IMR-90 (cell line): ENCODE data around the gene LRPAP1. TPM values are rescaled to one million over a fixed set of nuclear protein-coding genes. Genes with fewer than 3 reads are reported as not detected.

Experiments used
- ATAC-seq: fragments of 200-7000 bp; cut with Tn5 transposase; 2 replicates; pipeline ENCODE4 v1.9.1; 2020; ENCODE audit warnings: low read depth, mild to moderate bottlenecking, moderate library complexity
- BruUV-seq: library from RNA; stranded (reverse); fragments of 400-500 nt; replicated peaks from 2 replicates; lab custom pipeline; 2021; lab: Mats Ljungman, UMichigan
- CTCF ChIA-PET: fragments of 300-600 bp; formaldehyde crosslinking; extraction: SDS; loops from one replicate; lab custom pipeline; 2021; ENCODE audit warnings: antibody characterized with exemption; lab: Yijun Ruan, JAX
- POLR2A ChIA-PET: fragments of 300-600 bp; sonication (Branson Sonifier 250); formaldehyde crosslinking; loops from one replicate; lab custom pipeline; 2022; ENCODE audit warnings: antibody characterized with exemption; ENCODE audit not compliant: unreplicated experiment; lab: Charles Lee
- DNase-seq: peaks from one replicate; pipeline ENCODE4 v3.0.0; 2013
- H2AFZ ChIP-seq: replicated peaks from 2 replicates; pipeline ENCODE3; 2013; ENCODE audit warnings: low read length, mild to moderate bottlenecking; ENCODE audit not compliant: poor library complexity
- H2AK5ac ChIP-seq: 2 replicates; pipeline ENCODE4 v1.6.1; 2013; ENCODE audit warnings: low read depth, low read length, inconsistent platforms
- H2AK9ac ChIP-seq: replicated peaks from 2 replicates; pipeline ENCODE3; 2013; ENCODE audit warnings: mild to moderate bottlenecking, low read depth, low read length, moderate library complexity; ENCODE audit not compliant: poor library complexity
- H2BK120ac ChIP-seq: 2 replicates; pipeline ENCODE4 v1.6.1; 2013; ENCODE audit warnings: low read depth, low read length, inconsistent platforms
- H2BK15ac ChIP-seq: 3 replicates; pipeline ENCODE4 v1.6.1; 2013; ENCODE audit warnings: low read depth, low read length, inconsistent platforms
- H2BK20ac ChIP-seq: 2 replicates; pipeline ENCODE4 v1.6.1; 2013; ENCODE audit warnings: low read depth, mild to moderate bottlenecking, inconsistent platforms, low read length, moderate library complexity
- H2BK5ac ChIP-seq: 2 replicates; pipeline ENCODE4 v1.6.1; 2013; ENCODE audit warnings: mild to moderate bottlenecking, low read depth, low read length, inconsistent platforms; ENCODE audit not compliant: poor library complexity, severe bottlenecking
- H3K14ac ChIP-seq: replicated peaks from 2 replicates; pipeline ENCODE4 v1.6.1; 2013; ENCODE audit warnings: low read depth, low read length, inconsistent platforms
- H3K18ac ChIP-seq: 2 replicates; pipeline ENCODE4 v1.6.1; 2013; ENCODE audit warnings: low read depth, low read length, control low read depth
- H3K23ac ChIP-seq: 2 replicates; pipeline ENCODE4 v1.6.1; 2013; ENCODE audit warnings: low read depth, low read length, inconsistent platforms
- H3K27ac ChIP-seq: 2 replicates; pipeline ENCODE4 v1.5.1; 2013; ENCODE audit warnings: mild to moderate bottlenecking, control low read depth, low read length; ENCODE audit not compliant: insufficient read depth
- H3K27me3 ChIP-seq: 2 replicates; pipeline ENCODE4 v1.6.1; 2013; ENCODE audit warnings: low read length; ENCODE audit not compliant: control insufficient read depth, insufficient read depth
- H3K36me3 ChIP-seq: 2 replicates; pipeline ENCODE4 v1.6.1; 2013; ENCODE audit warnings: low read length, mixed read lengths; ENCODE audit not compliant: control insufficient read depth, insufficient read depth
- H3K4ac ChIP-seq: 2 replicates; pipeline ENCODE4 v1.6.1; 2013; ENCODE audit warnings: low read depth, low read length, inconsistent platforms
- H3K4me1 ChIP-seq: 2 replicates; pipeline ENCODE4 v1.6.1; 2013; ENCODE audit warnings: low read length, mixed read lengths; ENCODE audit not compliant: control insufficient read depth, insufficient read depth
- H3K4me2 ChIP-seq: 2 replicates; pipeline ENCODE4 v1.6.1; 2013; ENCODE audit warnings: low read depth, mild to moderate bottlenecking, control low read depth, low read length, moderate library complexity
- H3K4me3 ChIP-seq: 2 replicates; pipeline ENCODE4 v1.5.1; 2013; ENCODE audit warnings: low read depth, mild to moderate bottlenecking, control low read depth, low read length, moderate library complexity; ENCODE audit not compliant: insufficient read depth
- H3K56ac ChIP-seq: 2 replicates; pipeline ENCODE4 v1.6.1; 2013; ENCODE audit warnings: low read length, inconsistent platforms; ENCODE audit not compliant: insufficient read depth; ENCODE audit errors: extremely low read depth
- H3K79me1 ChIP-seq, 2 experiments: 2 replicates each; pipeline ENCODE4 v1.6.1; 2013; ENCODE audit warnings: low read length in 2 of 2, inconsistent platforms in 1 of 2, low read depth in 1 of 2
- H3K9ac ChIP-seq: 2 replicates; pipeline ENCODE4 v1.6.1; 2013; ENCODE audit warnings: low read depth, low read length, control low read depth
- H3K9me1 ChIP-seq: 2 replicates; pipeline ENCODE4 v1.6.1; 2013; ENCODE audit warnings: low read length, inconsistent platforms; ENCODE audit not compliant: insufficient read depth
- H3K9me3 ChIP-seq: 2 replicates; pipeline ENCODE4 v1.6.1; 2013; ENCODE audit warnings: low read length; ENCODE audit not compliant: control insufficient read depth, insufficient read depth
- H4K20me1 ChIP-seq: 2 replicates; pipeline ENCODE4 v1.6.1; 2013; ENCODE audit warnings: low read length, inconsistent platforms; ENCODE audit not compliant: insufficient read depth
- H4K5ac ChIP-seq: 2 replicates; pipeline ENCODE4 v1.6.1; 2013; ENCODE audit warnings: mild to moderate bottlenecking, low read depth, low read length, control low read depth
- H4K8ac ChIP-seq, 2 experiments: 2 replicates each; pipeline ENCODE4 v1.6.1; 2013; ENCODE audit warnings: low read depth in 2 of 2, low read length in 2 of 2, control low read depth in 1 of 2, inconsistent platforms in 1 of 2
- H4K91ac ChIP-seq: 2 replicates; pipeline ENCODE4 v1.6.1; 2013; ENCODE audit warnings: low read depth, low read length, inconsistent platforms; ENCODE audit not compliant: insufficient read depth
- BHLHE40 ChIP-seq: fragments of 150-350 bp; IDR thresholded peaks from 2 replicates; pipeline ENCODE4 v1.6.1; 2016; ENCODE audit warnings: mild to moderate bottlenecking, low read depth, low read length
- CEBPB ChIP-seq: IDR thresholded peaks from 2 replicates; pipeline ENCODE4 v1.6.1; 2012; ENCODE audit warnings: low read depth, low read length, improper control_type of control experiment
- CHD1 ChIP-seq: IDR thresholded peaks from 2 replicates; pipeline ENCODE4 v1.6.1; 2012; ENCODE audit warnings: low read depth, low read length, improper control_type of control experiment
- FOS ChIP-seq: fragments of 150-350 bp; IDR thresholded peaks from 2 replicates; pipeline ENCODE4 v1.6.1; 2016; ENCODE audit warnings: low read depth, low read length
- MAFK ChIP-seq: IDR thresholded peaks from 2 replicates; pipeline ENCODE4 v1.6.1; 2012; ENCODE audit warnings: low read depth, low read length, improper control_type of control experiment
- MXI1 ChIP-seq: IDR thresholded peaks from 2 replicates; pipeline ENCODE4 v1.6.1; 2012; ENCODE audit warnings: low read depth, mild to moderate bottlenecking, low read length, moderate library complexity, borderline replicate concordance
- NFE2L2 ChIP-seq: fragments of 150-350 bp; IDR thresholded peaks from 2 replicates; pipeline ENCODE4 v1.6.1; 2016; ENCODE audit warnings: low read depth, mild to moderate bottlenecking, low read length
- POLR2A ChIP-seq: IDR thresholded peaks from 2 replicates; pipeline ENCODE4 v1.6.1; 2012; ENCODE audit warnings: mild to moderate bottlenecking, low read depth, low read length
- RAD21 ChIP-seq: IDR thresholded peaks from 2 replicates; pipeline ENCODE4 v1.6.1; 2012; ENCODE audit warnings: low read length, improper control_type of control experiment
- RCOR1 ChIP-seq: IDR thresholded peaks from 2 replicates; pipeline ENCODE4 v1.6.1; 2012; ENCODE audit warnings: mild to moderate bottlenecking, low read length, improper control_type of control experiment; ENCODE audit not compliant: insufficient replicate concordance
- RFX5 ChIP-seq: IDR thresholded peaks from 2 replicates; pipeline ENCODE4 v1.8.0; 2012; ENCODE audit warnings: low read depth, mild to moderate bottlenecking, low read length, moderate library complexity
- SMC3 ChIP-seq: fragments of 150-350 bp; IDR thresholded peaks from 2 replicates; pipeline ENCODE4 v1.6.1; 2016; ENCODE audit warnings: low read depth, mild to moderate bottlenecking, antibody characterized with exemption, low read length, moderate library complexity
- USF2 ChIP-seq: fragments of 150-350 bp; IDR thresholded peaks from 2 replicates; pipeline ENCODE4 v1.6.1; 2017; ENCODE audit warnings: mild to moderate bottlenecking, antibody characterized with exemption, low read length, low read depth
- WGBS, 2 experiments: methylation state at CpG; one replicate each; pipeline versions ENCODE4 v1.1.5 to v1.1.7; 2013; ENCODE audit warnings: missing lambda C conversion rate in 2 of 2; ENCODE audit not compliant: insufficient read length in 1 of 2; ENCODE audit errors: extremely low coverage in 2 of 2; 5-methylcytosine and 5-hydroxymethylcytosine counted together
- dilution Hi-C: fragments of 300-500 bp; cut with HindIII; formaldehyde crosslinking; loops from one replicate; pipeline ENCODE4 v1.14.3; 2018; ENCODE audit warnings: low sequenced_read_pairs; ENCODE audit not compliant: unreplicated experiment
- in situ Hi-C: fragments of 300-500 bp; cut with MboI; formaldehyde crosslinking; loops from 3 replicates; pipeline ENCODE4 v1.14.3; 2019; ENCODE audit warnings: low sequenced_read_pairs, inconsistent platforms, mixed read lengths
- intact Hi-C: fragments of 100-400 bp; cut with micrococcal nuclease; formaldehyde crosslinking; loops from 2 replicates; pipeline ENCODE4 v1.10.0; 2022
- polyA plus RNA-seq, 3 experiments: library from polyadenylated mRNA; depleted of rRNA; stranded (reverse); fragments of >200 nt; gene quantifications; 2 replicates each; pipeline ENCODE4 v1.2.3, GENCODE V29; 2012; ENCODE audit warnings: low replicate concordance in 1 of 3
- total RNA-seq: library from RNA; depleted of rRNA; stranded (reverse); fragments of >200 nt; gene quantifications from 2 replicates; pipeline ENCODE4 v1.2.3, GENCODE V29; 2012
- TF ChIP-seq, protein P1 (sequence below): conservative IDR thresholded peaks from 2 replicates; pipeline ENCODE4 v1.5.1; 2012; ENCODE audit warnings: mild to moderate bottlenecking, low read depth, low read length, improper control_type of control experiment
- TF ChIP-seq, protein P2 (sequence below): fragments of 150-350 bp; IDR thresholded peaks from 2 replicates; pipeline ENCODE4 v1.6.1; 2016; ENCODE audit warnings: low read depth, mild to moderate bottlenecking, low read length, moderate library complexity, borderline replicate concordance

The LRPAP1 gene
- total and polyA plus RNA-seq, 2 of the 4 experiments (the other 2 are of a cell fraction) = 135 to 175 TPM

DNA sequence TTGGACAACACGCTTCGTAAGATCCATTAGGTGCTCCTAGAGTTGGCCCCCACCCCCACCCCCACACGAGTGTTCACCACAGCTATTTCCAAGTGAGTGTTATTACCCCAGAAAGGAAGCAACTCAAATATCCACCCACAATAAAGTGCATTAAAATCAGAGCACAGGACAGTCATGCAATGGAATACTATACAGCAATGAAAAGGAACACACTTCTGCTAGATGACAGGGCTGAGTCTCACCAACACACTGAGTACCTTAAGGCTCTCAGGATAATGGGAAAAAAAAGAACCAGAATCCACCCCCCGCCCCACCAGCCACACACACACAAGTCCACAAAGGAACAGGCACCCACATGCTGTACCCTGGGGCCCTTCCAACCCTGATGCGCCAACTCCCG is 21.0 kb downstream of the LRPAP1 start:
- 100% methylated on average over 3 of the region's 6 CpGs; no CpG with 5 or more reads in 1 of the 2 experiments for WGBS, 2 experiments
- Histone ChIP-seq H4K20me1 (peaks cover 6% of the 10 kb centered on the region; the same call in 1 of the 2 replicates), H2AFZ (no peak overlapping the region), H2BK120ac (no peak overlapping the region), H2BK5ac (no peak overlapping the region), H3K4ac (no peak overlapping the region), H4K5ac (no peak overlapping the region), H3K14ac (no peak overlapping the region), H3K9me3 (no peaks in the 10 kb centered on the region), H3K4me2 (no peak overlapping the region), H3K9me1 (peaks cover 3% of the 10 kb centered on the region; the same call in 1 of the 2 replicates), H3K4me1 (no peaks in the 10 kb centered on the region), H2BK20ac (no peak overlapping the region), H3K27ac (no peak overlapping the region), H3K4me3 (no peak overlapping the region), H3K79me1 (peaks cover 4 to 17% of the 10 kb centered on the region in 2 experiments; a peak in 3 of 4 replicates), H4K91ac (no peak overlapping the region), H3K56ac (no peak overlapping the region), H4K8ac (no peak overlapping the region), H2AK9ac (no peak overlapping the region), H3K18ac (no peak overlapping the region), H3K23ac (no peak overlapping the region), H2AK5ac (no peak overlapping the region), H3K9ac (no peak overlapping the region), H3K27me3 (no peaks in the 10 kb centered on the region), H3K36me3 (peaks cover 50% of the 10 kb centered on the region), H2BK15ac (no peak overlapping the region)
- no TSS peak for BruUV-seq
- intact Hi-C loops = no loop called here
- CTCF ChIA-PET = no interaction called here
- no peak for DNase-seq
- dilution Hi-C loops = no loop called here
- TF ChIP-seq USF2 (no peak), SMC3 (no peak), FOS (no peak), CEBPB (no peak), RCOR1 (no peak), MAFK (no peak), NFE2L2 (no peak), BHLHE40 (no peak), MXI1 (no peak), POLR2A (no peak), CHD1 (no peak), RAD21 (no peak), RFX5 (no peak)
- TF ChIP-seq, protein P1, sequence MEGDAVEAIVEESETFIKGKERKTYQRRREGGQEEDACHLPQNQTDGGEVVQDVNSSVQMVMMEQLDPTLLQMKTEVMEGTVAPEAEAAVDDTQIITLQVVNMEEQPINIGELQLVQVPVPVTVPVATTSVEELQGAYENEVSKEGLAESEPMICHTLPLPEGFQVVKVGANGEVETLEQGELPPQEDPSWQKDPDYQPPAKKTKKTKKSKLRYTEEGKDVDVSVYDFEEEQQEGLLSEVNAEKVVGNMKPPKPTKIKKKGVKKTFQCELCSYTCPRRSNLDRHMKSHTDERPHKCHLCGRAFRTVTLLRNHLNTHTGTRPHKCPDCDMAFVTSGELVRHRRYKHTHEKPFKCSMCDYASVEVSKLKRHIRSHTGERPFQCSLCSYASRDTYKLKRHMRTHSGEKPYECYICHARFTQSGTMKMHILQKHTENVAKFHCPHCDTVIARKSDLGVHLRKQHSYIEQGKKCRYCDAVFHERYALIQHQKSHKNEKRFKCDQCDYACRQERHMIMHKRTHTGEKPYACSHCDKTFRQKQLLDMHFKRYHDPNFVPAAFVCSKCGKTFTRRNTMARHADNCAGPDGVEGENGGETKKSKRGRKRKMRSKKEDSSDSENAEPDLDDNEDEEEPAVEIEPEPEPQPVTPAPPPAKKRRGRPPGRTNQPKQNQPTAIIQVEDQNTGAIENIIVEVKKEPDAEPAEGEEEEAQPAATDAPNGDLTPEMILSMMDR = no peak
- TF ChIP-seq, protein P2, sequence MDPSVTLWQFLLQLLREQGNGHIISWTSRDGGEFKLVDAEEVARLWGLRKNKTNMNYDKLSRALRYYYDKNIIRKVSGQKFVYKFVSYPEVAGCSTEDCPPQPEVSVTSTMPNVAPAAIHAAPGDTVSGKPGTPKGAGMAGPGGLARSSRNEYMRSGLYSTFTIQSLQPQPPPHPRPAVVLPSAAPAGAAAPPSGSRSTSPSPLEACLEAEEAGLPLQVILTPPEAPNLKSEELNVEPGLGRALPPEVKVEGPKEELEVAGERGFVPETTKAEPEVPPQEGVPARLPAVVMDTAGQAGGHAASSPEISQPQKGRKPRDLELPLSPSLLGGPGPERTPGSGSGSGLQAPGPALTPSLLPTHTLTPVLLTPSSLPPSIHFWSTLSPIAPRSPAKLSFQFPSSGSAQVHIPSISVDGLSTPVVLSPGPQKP = no peak
- no peak for ATAC-seq
- POLR2A ChIA-PET = no interaction called here
- in situ Hi-C loops = no loop called here
